ENCODE measurements around the gene EPPIN.
"Not testable (repeated sequence)": the region's sequence is repeated elsewhere in the genome, so short reads cannot be mapped to it uniquely, and the experiment has no call there.

The EPPIN gene

DNA sequence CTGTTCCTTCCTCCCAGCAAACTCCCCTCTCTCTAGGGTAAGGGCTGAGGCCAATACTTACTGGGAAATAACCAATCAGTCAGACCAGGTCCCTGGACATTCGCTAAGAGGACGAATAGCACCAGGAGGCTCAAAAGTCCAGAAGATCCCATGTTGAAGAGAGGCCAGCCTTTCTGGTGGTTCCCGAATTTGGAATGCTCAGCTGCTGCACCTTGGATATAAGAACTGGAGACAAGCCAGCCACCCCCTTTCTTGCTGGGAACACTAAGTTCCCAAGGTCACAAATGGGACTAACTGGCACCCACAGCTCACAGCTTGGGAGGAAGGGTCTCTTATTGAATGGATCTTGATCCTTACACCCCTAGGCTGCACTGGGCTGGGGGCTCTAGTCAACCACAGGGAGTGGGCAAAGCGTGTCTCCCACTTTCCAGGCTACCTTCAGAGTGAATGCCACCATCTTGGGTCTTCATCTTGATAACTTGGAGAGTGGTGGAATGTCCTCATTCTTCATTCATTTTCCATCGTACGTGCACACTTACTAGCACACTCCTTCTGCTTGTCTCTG lies at the start of gene EPPIN:
Gene EPPIN, minus strand, starts transcription at position 196 of the 565 bp plus-strand sequence. Its CDS starts 44 bp downstream, at position 152.
- no peak for DNase-seq (ENCODE audit: low read depth in 1 of 2, low spot score in 1 of 2)

DNA sequence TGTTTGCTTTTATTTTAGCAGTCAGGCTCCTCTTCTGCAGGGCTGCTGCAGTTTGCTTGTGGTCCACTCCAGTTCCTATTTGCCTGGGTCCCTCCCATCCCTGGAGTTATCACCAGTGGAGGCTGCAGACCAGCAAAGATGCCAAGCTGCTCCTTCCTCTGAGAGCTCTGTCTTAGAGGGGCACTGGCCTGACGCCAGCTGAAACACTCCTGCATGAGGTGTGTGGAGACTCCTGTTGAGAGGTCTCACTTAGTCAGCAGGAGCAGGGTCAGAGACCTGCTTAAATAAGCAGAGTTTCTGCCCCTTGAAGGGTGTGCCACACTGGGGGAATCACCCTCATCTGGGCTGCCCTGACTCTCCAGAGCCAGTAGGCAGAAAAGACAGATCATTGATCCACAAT lies 48.0 kb upstream of the EPPIN start:
- DNase-seq (ENCODE audit: low read depth in 1 of 2, low spot score in 1 of 2), result no peak

DNA sequence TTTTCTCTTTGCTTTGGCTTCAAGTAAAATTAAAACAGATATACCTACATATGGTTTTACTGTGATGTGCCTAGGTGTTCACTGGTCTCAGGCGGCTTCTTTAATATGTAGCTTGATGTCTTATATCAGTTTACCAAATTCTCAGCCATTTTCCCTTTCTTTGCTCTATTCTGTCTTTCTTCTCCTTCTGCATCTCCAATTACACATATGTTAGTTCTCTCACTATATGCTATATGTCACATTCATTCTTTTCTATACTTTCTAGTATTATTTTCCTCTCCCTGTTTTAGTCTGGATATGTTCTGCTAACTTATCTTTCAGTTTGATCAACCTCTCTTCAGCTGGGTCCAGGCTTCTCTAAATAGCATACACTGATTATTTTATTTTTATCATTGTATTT lies 46.3 kb upstream of the EPPIN start:
- no peak for DNase-seq (ENCODE audit: low read depth in 1 of 2, low spot score in 1 of 2)

DNA sequence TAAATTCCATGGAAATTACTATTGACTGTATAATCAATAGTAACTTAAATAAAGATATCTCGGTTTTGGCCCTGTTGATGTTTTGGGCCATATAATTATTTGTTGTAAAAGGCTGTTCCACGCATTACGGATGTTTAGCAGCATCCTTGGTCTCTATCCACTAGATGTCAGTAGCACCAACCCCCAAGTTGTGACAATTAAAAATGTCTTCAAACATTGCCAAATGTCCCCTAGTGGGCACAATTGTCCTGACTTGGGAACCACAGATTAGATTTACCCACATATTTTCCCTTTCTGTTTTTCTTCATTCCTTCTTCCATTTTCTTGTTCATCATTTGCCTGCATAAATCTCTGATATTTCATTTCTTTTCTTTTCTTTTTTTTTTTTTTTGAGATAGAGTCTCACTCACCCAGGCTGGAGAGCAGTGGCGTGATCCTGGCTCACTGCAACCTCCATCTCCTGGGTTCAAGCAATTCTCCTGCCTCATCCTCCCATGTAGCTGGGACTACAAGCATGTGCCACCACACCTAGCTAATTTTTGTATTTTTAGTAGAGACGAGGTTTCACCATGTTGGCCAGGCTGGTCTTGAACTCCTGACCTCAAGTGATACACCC lies 45.5 kb upstream of the EPPIN start:
- no peak for DNase-seq (ENCODE audit: low read depth in 1 of 2, low spot score in 1 of 2)

- no peak for DNase-seq (ENCODE audit: low read depth in 1 of 2, low spot score in 1 of 2)
Observed at GRCh38 chr20:45589725-45590124, 42.5 kb upstream of the EPPIN start.

- no peak for DNase-seq (ENCODE audit: low read depth in 1 of 2, low spot score in 1 of 2)
Observed at GRCh38 chr20:45588800-45589199, 41.6 kb upstream of the EPPIN start.

DNA sequence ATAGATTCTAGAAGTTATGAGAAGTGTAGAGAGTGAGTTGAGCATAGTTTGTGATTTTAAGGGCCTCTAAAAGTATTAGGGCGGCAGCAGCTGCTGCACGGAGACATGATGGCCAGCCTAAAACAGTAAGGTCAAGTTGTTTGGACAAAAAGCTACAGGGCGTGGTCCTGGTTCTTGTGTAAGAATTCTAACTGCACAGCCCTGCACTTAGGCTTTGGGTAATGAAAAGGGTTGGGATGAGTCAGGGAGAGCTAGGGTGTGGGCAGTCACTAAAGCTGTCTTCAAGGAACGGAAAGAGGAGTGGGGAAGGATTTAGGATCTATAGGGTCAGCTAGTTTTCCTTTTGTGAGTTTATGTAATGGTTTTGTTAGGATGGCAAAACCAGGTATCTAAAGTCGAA lies 38.8 kb upstream of the EPPIN start:
- not testable (repeated sequence) for DNase-seq (ENCODE audit: low read depth in 1 of 2, low spot score in 1 of 2)

DNA sequence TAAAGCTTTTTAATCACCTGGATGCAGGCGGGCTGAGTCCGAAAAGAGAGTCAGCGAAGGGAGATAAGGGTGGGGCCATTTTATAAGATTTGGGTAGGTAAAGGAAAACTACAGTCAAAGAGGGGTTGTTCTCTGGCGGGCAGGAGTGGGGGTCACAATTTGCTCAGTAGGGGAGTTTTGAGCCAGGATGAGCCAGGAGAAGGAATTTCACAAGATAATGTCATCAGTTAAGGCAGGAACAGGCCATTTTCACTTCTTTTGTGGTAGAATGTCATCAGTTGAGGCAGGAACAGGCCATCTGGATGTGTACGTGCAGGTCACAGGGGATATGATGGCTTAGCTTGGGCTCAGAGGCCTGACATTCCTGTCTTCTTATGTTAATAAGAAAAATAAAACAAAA lies 37.1 kb upstream of the EPPIN start:
- not testable (repeated sequence) for DNase-seq (ENCODE audit: low read depth in 1 of 2, low spot score in 1 of 2)

- DNase-seq (ENCODE audit: low read depth in 1 of 2, low spot score in 1 of 2), result no peak
Observed at GRCh38 chr20:45583502-45583901, 36.3 kb upstream of the EPPIN start.

GRCh38 chr20:45581702-45582101 lies 34.5 kb upstream of the EPPIN start:
- DNase-seq (ENCODE audit: low read depth in 1 of 2, low spot score in 1 of 2), result no peak

- DNase-seq (ENCODE audit: low read depth in 1 of 2, low spot score in 1 of 2), result no peak
Observed at GRCh38 chr20:45579184-45579583, 32.0 kb upstream of the EPPIN start, which contains the start of gene WFDC8. TSS of gene WFDC8 (minus strand) at chr20:45579284. CDS start at chr20:45579247, 37 bp downstream.

GRCh38 chr20:45578231-45578630 lies 31.0 kb upstream of the EPPIN start:
- no peak for DNase-seq (ENCODE audit: low read depth in 1 of 2, low spot score in 1 of 2)

DNA sequence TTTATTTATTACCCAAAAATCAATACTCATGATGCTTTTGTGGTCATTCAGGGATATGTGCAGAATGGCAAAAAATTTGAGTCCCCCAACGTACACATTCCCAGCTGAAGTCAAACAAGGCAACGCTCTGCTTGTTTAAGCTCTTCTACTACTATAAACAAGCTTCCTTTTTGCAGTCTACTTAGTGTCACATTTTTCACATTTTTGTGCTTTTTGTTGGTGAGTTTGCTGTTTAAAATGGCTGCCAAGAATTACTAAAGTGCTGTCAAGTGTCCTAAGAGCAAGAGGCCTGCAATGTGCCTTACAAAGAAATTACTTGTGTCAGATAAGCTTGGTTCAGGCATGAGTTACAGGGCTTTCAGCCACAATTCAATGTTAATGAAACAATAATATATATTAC lies 29.8 kb upstream of the EPPIN start:
- no peak for DNase-seq (ENCODE audit: low read depth in 1 of 2, low spot score in 1 of 2)

DNA sequence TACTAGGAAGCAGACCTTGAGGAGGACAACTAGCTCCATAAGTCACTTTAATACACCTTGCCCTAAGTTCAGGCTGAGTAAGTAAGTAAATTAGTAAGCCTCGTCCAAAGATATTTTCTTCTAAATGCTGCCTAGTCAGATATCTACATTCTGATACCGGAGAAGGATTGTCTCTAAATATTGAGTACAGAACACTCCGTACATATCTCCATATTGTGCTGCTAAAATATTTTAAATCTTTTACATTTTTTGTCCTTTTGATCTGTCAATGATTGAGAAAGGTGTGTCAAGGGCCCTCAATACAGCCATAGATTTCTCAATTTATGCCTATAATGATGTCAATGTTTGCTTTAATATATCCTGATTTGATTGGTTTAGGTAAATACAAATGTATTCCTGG lies 28.7 kb upstream of the EPPIN start:
- no peak for DNase-seq (ENCODE audit: low read depth in 1 of 2, low spot score in 1 of 2)

DNA sequence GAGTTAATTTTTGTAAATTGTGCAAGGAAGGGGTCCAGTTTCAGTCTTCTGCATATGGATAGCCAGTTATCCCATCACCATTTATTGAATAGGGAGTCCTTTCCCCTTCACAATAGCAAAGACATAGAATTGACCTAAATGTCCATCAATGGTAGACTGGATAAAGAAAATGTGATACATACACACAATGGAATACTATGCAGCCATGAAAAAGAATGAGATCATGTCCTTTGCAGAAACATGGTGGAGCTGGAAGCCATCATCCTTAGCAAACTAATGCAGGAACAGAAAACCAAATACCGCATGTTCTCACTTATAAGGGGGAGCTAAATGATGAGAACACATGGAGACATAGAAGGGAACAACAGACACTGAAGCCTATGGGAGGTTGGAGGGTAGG lies 22.4 kb upstream of the EPPIN start:
- not testable (repeated sequence) for DNase-seq (ENCODE audit: low read depth in 1 of 2, low spot score in 1 of 2)

DNA sequence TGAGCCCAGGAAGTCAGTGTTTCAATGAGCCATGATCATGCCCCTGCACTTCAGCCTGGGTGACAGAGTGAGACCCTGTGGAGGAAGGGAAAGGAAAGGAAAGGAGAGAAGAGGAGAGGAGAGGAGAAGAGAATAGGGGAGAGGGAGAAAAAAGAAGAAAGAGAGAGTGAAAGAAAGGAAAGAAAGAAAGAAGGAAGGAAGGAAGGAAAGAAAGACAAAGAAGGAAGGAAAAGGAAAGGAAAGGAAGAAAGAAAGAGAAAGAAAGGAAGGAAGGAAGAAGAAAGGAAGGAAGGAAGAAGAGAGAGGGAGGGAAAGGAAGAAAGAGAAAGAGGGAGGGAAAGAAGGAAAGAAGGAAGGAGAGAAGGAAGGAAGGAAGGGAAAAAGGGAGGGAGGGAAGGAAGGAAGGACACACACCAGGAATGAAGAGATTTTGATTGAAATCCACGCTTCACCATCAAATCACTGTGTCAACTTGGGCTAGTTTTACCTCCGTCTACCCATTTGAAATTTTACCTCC lies 17.6 kb upstream of the EPPIN start:
- DNase-seq (ENCODE audit: low read depth in 1 of 2, low spot score in 1 of 2), result no peak

- DNase-seq (ENCODE audit: low read depth in 1 of 2, low spot score in 1 of 2), result no peak
Observed at GRCh38 chr20:45555198-45555597, 8.0 kb upstream of the EPPIN start.

DNA sequence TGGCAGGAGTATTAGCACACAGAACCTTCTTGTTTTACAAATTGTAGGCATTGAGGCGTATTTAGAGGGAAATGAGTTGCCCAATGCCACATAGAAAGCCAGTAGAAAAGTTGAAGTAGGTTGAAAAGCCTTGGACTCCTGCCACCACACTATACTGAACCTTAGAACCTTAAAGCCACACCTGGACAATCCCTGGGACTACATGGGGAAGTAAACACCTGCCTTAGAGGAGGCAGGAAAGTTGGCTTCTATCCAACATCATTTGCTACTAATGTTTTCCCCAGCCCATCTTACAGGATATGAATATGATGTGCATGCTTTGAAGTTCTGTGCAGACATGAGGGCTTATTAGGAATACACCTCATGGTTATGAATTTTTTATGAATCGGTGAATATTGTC lies 5.3 kb upstream of the EPPIN start:
- no peak for DNase-seq (ENCODE audit: low read depth in 1 of 2, low spot score in 1 of 2)

GRCh38 chr20:45550765-45551164 lies 3.6 kb upstream of the EPPIN start:
- DNase-seq (ENCODE audit: low read depth in 1 of 2, low spot score in 1 of 2), result no peak

DNA sequence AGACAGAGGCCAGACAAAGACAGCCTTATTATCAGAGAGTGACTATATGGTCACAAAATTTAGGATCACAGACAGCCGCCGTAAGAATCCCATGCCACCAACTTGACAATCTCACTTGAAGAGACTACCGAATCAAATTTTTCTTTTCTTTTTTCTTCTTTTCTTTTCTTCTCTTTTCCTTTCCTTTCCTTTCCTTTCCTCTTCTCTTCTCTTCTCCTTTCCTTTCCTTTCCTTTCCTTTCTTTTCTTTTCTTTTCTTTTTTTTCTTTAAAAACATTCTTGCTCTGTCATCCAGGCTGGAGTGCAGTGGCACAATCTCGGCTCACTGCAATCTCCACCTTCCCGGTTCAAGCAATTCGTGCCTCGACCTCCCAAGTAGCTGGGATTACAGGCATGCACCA lies 1.2 kb upstream of the EPPIN start:
- no peak for DNase-seq (ENCODE audit: low read depth in 1 of 2, low spot score in 1 of 2)

DNA sequence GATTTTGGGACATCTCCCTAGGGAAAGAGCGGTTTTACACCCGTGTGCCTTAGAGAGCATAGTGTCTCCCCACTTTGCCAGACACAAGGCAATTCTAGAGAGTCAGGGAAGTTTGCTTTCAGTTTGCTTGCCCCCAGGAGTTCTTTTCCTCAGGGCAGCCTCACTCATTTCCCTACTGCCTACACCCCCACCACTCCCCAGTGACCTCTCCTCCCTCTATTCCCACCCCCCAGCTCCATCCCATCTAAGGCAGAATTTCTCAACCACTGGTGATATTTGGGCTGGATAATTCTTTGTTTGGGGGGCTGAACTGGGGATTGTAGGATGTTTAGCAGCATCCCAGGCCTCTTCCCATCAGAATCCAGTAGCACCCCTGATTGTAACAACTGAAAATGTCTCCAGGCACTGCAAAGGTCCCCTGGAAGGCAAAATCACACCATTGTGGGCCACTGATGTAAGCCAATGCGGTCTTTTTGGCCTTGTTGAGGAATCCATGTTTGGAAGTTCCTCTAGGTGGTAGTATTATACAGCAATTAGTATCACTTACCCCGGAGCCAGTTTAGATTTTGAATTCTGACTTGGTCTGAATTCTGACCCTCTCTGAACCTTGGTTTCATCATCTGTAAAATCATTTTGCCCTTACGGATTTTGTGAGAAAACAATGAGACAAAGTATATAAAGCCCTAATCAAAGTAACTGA lies 1.3 kb downstream of the EPPIN start:
- no peak for DNase-seq (ENCODE audit: low read depth in 1 of 2, low spot score in 1 of 2)

- no peak for DNase-seq (ENCODE audit: low read depth in 1 of 2, low spot score in 1 of 2)
Observed at GRCh38 chr20:45545351-45545750, 1.9 kb downstream of the EPPIN start.
